ENCODE results near the gene KLF4.

Gene KLF4

GRCh38 chr9:107464516-107464915 lies 25.1 kb downstream of the KLF4 start:
- H3K4me3 ChIP-seq = no peak overlapping the region
- H3K27ac ChIP-seq = no peak overlapping the region

DNA sequence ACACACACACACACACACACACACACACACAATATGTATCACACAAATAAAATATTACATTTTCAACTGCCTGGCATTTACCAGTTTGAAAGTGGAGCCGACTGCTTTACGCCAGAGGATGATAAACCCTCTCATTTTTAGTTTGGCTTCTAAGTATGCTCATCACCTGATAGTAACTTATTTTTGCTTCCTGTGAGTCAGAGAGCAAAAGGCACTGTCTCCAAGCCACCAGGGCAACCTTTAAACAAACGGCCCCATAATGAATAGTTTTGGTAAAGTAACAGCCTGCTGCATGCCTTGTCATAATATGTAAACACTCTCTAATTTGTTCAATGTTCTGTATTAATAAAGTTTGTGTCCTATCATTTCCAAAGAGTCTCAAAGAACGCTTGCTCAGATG lies 26.9 kb downstream of the KLF4 start:
- Histone ChIP-seq H3K4me3 (no peak overlapping the region), H3K27ac (no peak overlapping the region)

DNA sequence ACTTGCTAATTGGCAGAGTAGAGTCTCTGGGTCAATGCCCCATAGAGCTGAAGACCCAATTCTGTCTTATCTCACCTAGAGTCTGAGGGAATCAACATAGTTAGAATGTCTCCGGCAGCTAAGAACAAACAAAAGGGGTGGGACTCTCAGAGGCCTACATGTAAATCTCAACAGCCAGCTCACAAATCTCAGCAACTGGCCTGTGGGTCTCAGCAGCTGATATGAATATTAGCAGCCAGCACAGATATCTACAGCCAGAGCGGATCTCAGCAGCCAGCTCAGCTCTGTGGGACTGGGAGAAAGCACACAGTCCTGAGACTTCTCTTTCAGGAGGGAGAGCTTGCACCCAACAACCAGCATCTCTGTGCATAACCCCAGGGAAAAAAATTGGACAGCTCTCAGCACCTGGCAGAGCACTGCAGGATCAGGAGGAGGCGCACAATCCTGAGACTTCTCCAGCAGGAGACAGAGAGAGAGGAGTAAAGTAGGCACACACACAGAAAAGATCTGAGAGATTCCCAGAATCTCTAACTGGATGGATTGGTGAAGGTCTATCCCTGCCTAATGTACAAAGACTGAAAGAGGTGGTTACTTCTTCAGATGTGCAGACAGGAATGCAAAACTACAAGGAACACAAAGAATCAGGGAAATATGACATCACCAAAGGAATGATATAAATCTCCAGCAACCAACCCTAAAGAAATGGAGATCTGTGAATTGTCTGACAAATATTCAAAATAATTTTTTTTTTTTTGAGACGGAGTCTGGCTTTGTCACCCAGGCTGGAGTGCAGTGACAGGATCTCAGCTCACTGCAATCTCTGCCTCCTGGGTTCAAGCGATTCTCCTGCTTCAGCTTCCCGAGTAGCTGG lies 29.2 kb downstream of the KLF4 start:
- no peak overlapping the region for H3K4me3 ChIP-seq
- H3K27ac ChIP-seq = no peak overlapping the region

GRCh38 chr9:107455425-107456135 lies 34.0 kb downstream of the KLF4 start:
- H3K4me3 ChIP-seq = no peak overlapping the region

GRCh38 chr9:107453479-107453878 lies 36.1 kb downstream of the KLF4 start:
- H3K27ac ChIP-seq = no peak overlapping the region

More at GRCh38 chr9:107455425-107456135, 34.0 kb downstream of the KLF4 start:
- no peak overlapping the region for H3K27ac ChIP-seq

DNA sequence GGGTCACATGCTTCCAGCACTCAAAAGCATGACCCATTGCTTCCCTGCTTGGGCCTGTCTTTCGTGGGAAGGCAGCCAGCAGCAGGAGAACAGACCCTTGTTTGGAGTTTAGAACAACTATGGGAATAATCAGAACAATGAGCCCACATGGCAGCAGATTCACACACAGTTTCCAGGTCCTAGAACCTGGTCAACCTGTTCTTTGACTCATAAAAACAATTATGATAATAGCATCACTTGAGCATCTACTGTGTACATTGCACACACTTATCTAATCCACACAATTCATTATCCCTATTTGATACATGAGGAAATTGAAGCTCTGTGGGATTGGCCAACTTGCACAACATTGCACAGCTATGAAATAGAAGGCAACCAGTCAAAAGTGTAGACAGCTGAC lies 41.7 kb downstream of the KLF4 start:
- H3K4me3 ChIP-seq = no peak overlapping the region
- H3K27ac ChIP-seq = peak overlapping the region in 1 of 21 experiments; percentile 31

More at GRCh38 chr9:107453479-107453878, 36.1 kb downstream of the KLF4 start:
- no peak overlapping the region for H3K4me3 ChIP-seq

GRCh38 chr9:107447081-107447480 lies 42.5 kb downstream of the KLF4 start:
- H3K27ac ChIP-seq = peak overlapping the region in 4 of 21 experiments; percentile 5 to 60 (median 26)
- H3K4me3 ChIP-seq = no peak overlapping the region

DNA sequence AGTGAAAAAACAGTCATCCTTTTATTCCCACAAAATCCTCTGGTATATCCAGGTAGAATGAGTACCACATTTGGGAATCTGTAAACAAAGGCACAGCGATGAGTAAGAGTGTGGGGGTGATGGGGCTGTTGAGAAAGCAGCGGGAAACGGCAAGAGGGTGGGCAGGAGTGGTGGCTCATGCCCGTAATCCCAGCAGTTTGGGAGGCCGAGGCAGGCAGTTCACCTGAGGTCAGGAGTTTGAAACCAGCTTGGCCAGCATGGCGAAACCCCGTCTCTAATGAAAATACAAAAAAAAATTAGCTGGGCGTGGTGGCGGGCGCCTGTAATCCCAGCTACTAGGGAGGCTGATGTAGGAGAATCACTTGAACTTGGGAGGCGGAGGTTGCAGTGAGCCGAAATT lies 43.1 kb downstream of the KLF4 start:
- peak overlapping the region in 1 of 21 experiments; percentile 31 for H3K27ac ChIP-seq
- H3K4me3 ChIP-seq = no peak overlapping the region

- Histone ChIP-seq H3K4me3 (no peak overlapping the region), H3K27ac (no peak overlapping the region)
These were observed 45.8 kb downstream of the KLF4 start for GRCh38 chr9:107443786-107444185.

DNA sequence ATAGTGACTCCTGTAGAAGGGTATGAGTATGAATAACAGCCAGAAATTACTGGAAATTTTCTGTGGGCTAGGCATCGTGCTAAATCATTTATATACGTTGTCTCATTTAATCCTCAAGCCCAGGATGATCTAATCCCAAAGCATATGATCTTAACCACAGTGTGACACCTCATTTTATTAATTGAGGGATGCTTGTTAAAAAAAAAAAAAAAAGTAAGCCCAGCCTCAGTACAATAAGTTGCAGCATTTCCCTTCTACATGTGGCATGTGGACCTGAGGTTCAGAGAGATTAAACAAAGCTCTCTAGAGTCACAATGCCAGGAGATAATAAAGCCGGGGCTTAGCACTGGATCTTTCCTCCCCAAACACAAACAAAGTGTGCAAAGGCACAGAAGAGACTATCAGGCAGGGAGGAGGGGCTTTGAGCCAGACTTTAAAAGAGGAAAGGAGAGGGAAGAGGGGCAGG lies 49.5 kb downstream of the KLF4 start:
- H3K27ac ChIP-seq = no peak overlapping the region
- H3K4me3 ChIP-seq = no peak overlapping the region

DNA sequence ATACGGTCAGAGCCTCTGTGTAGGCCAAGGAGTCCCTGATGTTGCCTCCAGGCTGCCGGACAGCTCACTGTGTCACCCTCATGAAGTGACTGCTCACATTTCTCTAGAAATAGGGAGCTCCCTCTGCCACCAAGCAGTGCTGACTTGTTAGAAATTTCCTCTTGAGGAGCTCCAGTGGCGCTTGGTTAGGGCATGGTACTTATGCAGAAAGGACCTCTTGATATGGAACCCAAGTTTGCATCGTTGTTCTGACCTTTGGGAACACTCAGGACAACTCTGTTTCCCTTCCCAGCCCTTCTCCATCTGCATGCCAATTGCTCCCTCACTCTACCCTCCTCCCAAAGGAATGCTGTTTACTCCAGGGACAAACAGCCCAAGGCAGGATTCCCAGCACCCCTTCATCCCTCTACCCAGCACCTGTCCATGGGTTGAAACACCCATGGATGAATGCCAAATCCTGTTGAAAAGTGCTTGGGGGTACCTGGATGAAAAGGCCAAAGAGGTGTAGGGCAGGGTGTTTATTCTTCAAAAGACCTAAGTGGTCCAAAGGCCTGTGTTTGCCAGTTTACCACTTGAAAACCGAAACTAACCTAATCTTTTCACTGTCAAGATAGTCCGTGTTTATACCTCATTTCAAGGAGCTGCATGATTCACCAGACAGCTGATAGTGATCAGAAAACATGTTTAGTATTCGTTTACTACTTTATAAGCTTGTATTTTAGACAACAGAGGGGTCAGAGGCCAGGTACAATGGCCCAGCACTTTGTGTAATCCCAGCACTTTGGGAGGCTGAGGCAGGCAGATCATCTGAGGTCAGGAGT lies 51.1 kb downstream of the KLF4 start:
- no peak overlapping the region for H3K27ac ChIP-seq
- no peak overlapping the region for H3K4me3 ChIP-seq

- H3K27ac ChIP-seq = no peak overlapping the region
- no peak overlapping the region for H3K4me3 ChIP-seq
These were observed 51.9 kb downstream of the KLF4 start for GRCh38 chr9:107437716-107438115.

DNA sequence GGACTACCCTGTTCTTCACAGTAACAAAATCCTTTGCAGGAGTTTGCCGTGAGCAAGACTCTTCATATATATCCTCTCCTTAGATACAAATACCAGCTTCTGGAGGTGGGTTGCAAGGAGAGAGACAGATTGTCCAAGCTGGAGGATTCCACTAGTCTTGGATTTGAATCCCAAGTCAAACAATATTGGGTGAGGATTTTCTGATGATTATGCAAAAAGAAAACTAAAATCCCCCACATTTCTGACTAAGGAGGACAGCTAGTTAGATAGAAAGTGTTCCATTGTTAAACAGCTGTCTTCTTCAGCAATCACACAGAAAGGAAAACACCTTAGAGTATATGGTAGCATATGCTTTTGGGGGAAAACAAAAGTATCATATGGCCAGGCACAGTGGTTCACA lies 54.2 kb downstream of the KLF4 start:
- no peak overlapping the region for H3K4me3 ChIP-seq
- H3K27ac ChIP-seq = no peak overlapping the region
